NOMO-1 treated with DMSO at 0.1 percent for 48 hours (cell line): ENCODE measurements around the gene PRUNE2.
"Not testable (repeated sequence)": the region's sequence is repeated elsewhere in the genome, so short reads cannot be mapped to it uniquely, and the experiment has no call there.

Experiments used
- DNase-seq: peaks from one replicate; lab custom pipeline; 2025; ENCODE audit not compliant: unreplicated experiment; lab: John Stamatoyannopoulos, UW

The PRUNE2 gene

GRCh38 chr9:76699971-76700370, 205.9 kb downstream of the PRUNE2 start:
- DNase-seq: no peak

GRCh38 chr9:76697554-76697953, 208.4 kb downstream of the PRUNE2 start:
- DNase-seq: no peak

- no peak for DNase-seq
These were observed 208.8 kb downstream of the PRUNE2 start for GRCh38 chr9:76697081-76697480.

DNA sequence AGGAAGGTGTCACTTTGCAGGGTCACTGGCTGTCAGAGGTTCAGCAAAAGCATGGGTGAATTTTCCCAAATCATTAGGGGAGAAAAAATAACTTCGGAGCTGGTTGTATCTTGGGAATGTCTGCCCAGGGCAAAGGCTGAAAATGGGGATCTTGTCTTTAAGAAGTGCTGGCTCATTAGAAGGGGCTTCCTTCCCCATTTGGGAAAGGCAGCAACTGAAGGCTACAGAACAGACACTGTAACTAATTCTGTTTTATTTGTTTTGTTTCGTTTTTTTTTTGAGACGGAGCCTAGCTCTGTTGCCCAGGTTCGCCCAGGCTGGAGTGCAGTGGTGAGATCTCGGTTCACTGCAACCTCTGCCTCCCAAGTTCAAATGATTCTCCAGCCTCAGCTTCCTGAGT, 212.0 kb downstream of the PRUNE2 start:
- no peak for DNase-seq

GRCh38 chr9:76692458-76693129, 213.3 kb downstream of the PRUNE2 start:
- DNase-seq: no peak

- DNase-seq: peak; percentile 30
These were observed 214.2 kb downstream of the PRUNE2 start for GRCh38 chr9:76691517-76692313.

DNA sequence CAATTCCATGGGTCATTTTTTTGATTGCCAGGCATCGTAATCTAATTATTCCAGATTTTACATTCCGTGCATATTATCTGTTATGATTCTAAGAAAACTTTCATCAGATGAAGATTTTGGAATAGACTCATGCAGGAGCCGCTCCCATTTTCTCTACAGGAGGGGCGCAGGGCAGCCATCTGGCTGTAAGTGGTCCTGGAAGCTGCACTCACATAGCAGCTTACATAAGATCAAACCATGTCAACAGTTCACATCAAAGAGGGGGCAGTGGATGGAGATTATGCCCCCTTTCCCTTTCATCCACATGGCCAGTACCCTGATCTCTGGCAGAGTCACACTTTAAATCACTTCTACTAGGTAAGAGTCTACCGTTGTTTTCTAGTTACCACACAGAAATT, 214.9 kb downstream of the PRUNE2 start:
- no peak for DNase-seq

DNA sequence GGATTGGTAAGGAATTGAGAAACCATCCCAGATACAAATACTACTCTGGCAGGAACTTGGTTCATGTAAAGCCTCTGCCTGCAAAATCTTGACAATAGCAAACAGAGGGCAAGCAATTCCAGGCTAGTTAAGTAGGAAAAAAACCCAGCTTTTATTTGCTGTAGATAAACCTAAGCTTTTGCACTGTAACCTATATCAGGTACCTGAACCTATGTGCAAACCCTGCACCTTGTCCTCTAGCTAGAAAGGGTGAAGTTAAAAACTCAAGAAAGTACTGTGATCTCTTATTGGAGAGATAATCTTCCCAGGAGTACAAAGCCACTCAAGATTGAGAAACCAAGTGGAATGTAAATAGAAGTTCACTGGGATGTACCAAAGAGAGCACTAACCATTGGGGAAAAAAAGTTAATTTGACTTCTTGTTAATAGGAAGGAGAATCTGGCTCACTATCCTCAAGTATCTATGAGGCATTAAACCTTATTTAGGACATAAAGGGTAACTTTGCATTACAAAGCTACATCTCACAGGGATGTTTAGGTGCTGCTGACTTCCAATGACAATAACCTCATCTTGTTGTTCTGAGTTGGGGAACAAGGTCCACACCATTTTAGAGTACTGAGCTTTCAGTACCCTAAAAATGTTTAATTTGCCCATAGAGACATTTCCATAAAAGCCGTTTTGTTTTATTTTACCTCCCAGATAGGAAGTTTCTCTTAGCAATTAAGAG, 215.5 kb downstream of the PRUNE2 start:
- no peak for DNase-seq

- DNase-seq: no peak
These were observed 217.3 kb downstream of the PRUNE2 start for GRCh38 chr9:76688471-76689238.

DNA sequence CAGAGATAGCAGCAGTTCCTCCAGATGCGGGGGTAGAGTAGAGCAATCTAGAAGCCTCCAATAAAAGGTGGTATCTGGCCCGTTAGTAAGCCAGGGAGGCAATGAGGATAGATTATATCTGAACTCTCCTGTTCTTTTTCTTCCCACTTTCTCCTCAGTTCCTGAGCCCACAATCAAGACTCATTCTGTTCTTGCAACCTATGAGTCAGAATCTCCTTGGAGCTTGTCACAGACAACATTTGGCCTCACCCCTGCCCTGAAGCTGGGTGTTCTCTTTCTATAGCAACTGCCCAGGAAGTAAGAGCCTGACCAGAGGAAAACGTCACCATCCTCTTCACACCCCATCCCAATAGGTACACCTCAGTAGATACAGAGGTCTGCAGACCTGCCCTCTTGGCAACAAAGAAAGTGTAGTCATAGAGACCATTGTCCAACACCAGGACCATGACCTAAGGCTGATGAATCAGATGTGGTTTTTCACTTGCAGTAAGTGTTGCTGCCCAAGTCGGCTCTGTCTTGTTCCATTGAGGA, 218.0 kb downstream of the PRUNE2 start:
- DNase-seq: no peak

- no peak for DNase-seq
These were observed 219.2 kb downstream of the PRUNE2 start for GRCh38 chr9:76686756-76687155.

GRCh38 chr9:76684213-76684612, 221.7 kb downstream of the PRUNE2 start:
- no peak for DNase-seq

GRCh38 chr9:76681556-76681955, 224.4 kb downstream of the PRUNE2 start:
- DNase-seq: no peak

DNA sequence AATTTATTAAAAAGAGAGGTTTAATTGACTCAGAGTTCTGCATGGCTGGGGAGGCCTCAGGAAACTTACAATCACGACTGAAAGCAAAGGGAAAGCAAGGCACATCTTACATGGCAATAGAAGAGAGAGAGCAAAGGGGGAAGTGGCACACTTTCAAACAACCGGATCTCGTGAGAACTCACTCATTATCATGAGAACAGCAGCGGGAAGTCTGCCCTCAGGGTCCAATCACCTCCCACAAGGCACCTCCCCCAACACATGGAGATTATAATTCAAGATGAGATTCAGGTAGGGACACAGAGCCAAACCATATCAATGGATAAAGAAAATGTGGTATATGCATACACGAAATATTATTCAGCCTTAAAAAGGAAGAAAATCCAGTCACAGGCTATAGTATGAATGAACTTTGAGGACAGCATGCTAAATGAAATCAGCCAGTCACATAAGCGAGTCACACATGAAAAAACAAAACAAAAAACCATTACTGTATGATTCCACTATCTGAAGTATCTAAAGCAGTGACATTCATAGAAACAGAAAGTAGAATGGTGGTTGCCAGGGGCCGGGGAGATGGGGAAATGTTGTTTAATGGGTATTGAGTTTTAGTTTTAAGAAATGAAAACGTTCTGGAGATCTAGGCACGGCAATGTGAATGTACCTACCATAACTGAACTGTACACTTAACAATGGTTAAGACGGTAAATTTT, 225.0 kb downstream of the PRUNE2 start:
- no peak for DNase-seq

- DNase-seq: no peak
These were observed 228.3 kb downstream of the PRUNE2 start for GRCh38 chr9:76677481-76678055.

- peak; percentile 12 for DNase-seq
These were observed 229.1 kb downstream of the PRUNE2 start for GRCh38 chr9:76676857-76677256.

- DNase-seq: no peak
These were observed 238.4 kb downstream of the PRUNE2 start for GRCh38 chr9:76667521-76667957.

- not testable (repeated sequence) for DNase-seq
These were observed 239.9 kb downstream of the PRUNE2 start for GRCh38 chr9:76665966-76666365.

- no peak for DNase-seq
These were observed 240.5 kb downstream of the PRUNE2 start for GRCh38 chr9:76665458-76665857.

GRCh38 chr9:76664120-76664519, 241.8 kb downstream of the PRUNE2 start:
- no peak for DNase-seq
